K562 (cell line): ENCODE data around the gene SLC25A1. TPM values are rescaled to one million over a fixed set of nuclear protein-coding genes. Genes with fewer than 3 reads are reported as not detected.

ENCODE experiments used
- BDP1 ChIP-seq: IDR thresholded peaks from 3 replicates; pipeline ENCODE4 v1.6.1; 2011; ENCODE audit not compliant: insufficient read length, insufficient read depth
- BRCA1 ChIP-seq, 2 experiments: fragments of 450-650 bp in 1 of 2; sonication (generic) in 1 of 2; formaldehyde crosslinking in 1 of 2; IDR thresholded peaks; 2 replicates each; pipeline versions ENCODE4 v1.5.0 to v1.6.1; 2017 to 2020; ENCODE audit warnings: mild to moderate bottlenecking in 1 of 2, missing genetic modification reagents in 1 of 2
- KLF6 ChIP-seq: fragments of 250-450 bp; sonication (Bioruptor Pico); IDR thresholded peaks from 2 replicates; pipeline ENCODE4 v1.4.0; 2020; ENCODE audit warnings: mild to moderate bottlenecking, moderate library complexity, borderline replicate concordance
- MBD2 ChIP-seq: sonication (generic); IDR thresholded peaks from 2 replicates; pipeline ENCODE4 v1.6.1; 2016; ENCODE audit warnings: low read depth, borderline replicate concordance
- MTA2 ChIP-seq: fragments of 450-650 bp; IDR thresholded peaks from 2 replicates; pipeline ENCODE4 v1.6.1; 2016; ENCODE audit warnings: low read depth
- MXI1 ChIP-seq: IDR thresholded peaks from 2 replicates; pipeline ENCODE4 v1.6.1; 2011; ENCODE audit warnings: low read depth, mild to moderate bottlenecking, improper control_type of control experiment, low read length
- MYC ChIP-seq, 2 experiments: fragments of 250-450 bp in 1 of 2; sonication (Bioruptor Pico) in 1 of 2; IDR thresholded peaks; 2 replicates each; pipeline versions ENCODE4 v1.5.1 to v1.6.1; 2012 to 2021; ENCODE audit warnings: low read depth in 2 of 2, borderline replicate concordance in 1 of 2, improper control_type of control experiment in 1 of 2, low read length in 1 of 2, mild to moderate bottlenecking in 1 of 2, moderate library complexity in 1 of 2
- NFIX ChIP-seq: fragments of 250-450 bp; sonication (Bioruptor Pico); IDR thresholded peaks from 2 replicates; pipeline ENCODE4 v1.4.0; 2020; ENCODE audit warnings: low read depth, mild to moderate bottlenecking, moderate library complexity
- NFYB ChIP-seq: IDR thresholded peaks from 2 replicates; pipeline ENCODE4 v1.6.1; 2011; ENCODE audit warnings: mild to moderate bottlenecking, moderate library complexity; ENCODE audit not compliant: insufficient read length; ENCODE audit errors: extremely low read depth
- NR2F6 ChIP-seq: fragments of 450-650 bp; formaldehyde crosslinking; IDR thresholded peaks from 2 replicates; pipeline ENCODE4 v1.4.0; 2020; ENCODE audit warnings: mild to moderate bottlenecking
- PRMT5 ChIP-seq: sonication (generic); formaldehyde crosslinking; IDR thresholded peaks from 2 replicates; pipeline ENCODE4 v1.5.0; 2020; ENCODE audit warnings: missing genetic modification reagents
- RAD51 ChIP-seq: fragments of 450-650 bp; IDR thresholded peaks from 2 replicates; pipeline ENCODE4 v1.7.1; 2016; ENCODE audit warnings: low read depth, mild to moderate bottlenecking, borderline replicate concordance
- RBFOX2 ChIP-seq: fragments of 200-400 bp; formaldehyde crosslinking; IDR thresholded peaks from 2 replicates; pipeline ENCODE4 v1.6.1; 2017; ENCODE audit warnings: low read depth, mild to moderate bottlenecking, low read length, moderate library complexity
- SMAD1 ChIP-seq: fragments of 150-350 bp; IDR thresholded peaks from 2 replicates; pipeline ENCODE4 v1.6.1; 2014; ENCODE audit warnings: low read length, low read depth; ENCODE audit not compliant: partially characterized antibody
- SMARCE1 ChIP-seq: fragments of 450-650 bp; IDR thresholded peaks from 2 replicates; pipeline ENCODE4 v1.7.1; 2016; ENCODE audit warnings: mild to moderate bottlenecking
- SREBF2 ChIP-seq: sonication (generic); formaldehyde crosslinking; IDR thresholded peaks from 2 replicates; pipeline ENCODE4 v1.4.0; 2020; ENCODE audit warnings: mild to moderate bottlenecking, missing genetic modification reagents
- WHSC1 ChIP-seq: IDR thresholded peaks from one replicate; pipeline ENCODE4 v1.6.1; 2012; ENCODE audit warnings: low read length, control low read depth, inconsistent platforms
- ZFP1 ChIP-seq: fragments of 450-650 bp; formaldehyde crosslinking; IDR thresholded peaks from 2 replicates; pipeline ENCODE4 v1.4.0; 2020; ENCODE audit warnings: mild to moderate bottlenecking, mixed read lengths
- ZFP36 ChIP-seq: fragments of 150-350 bp; IDR thresholded peaks from 2 replicates; pipeline ENCODE4 v1.6.1; 2018; ENCODE audit warnings: low read length, low read depth; ENCODE audit not compliant: partially characterized antibody
- ZNF23 ChIP-seq: fragments of 250-450 bp; sonication (Bioruptor Pico); IDR thresholded peaks from 2 replicates; pipeline ENCODE4 v1.4.0; 2020; ENCODE audit warnings: mild to moderate bottlenecking
- ZNF253 ChIP-seq: fragments of 250-450 bp; sonication (Bioruptor Pico); conservative IDR thresholded peaks from 2 replicates; pipeline ENCODE4 v1.6.1; 2021; ENCODE audit warnings: mild to moderate bottlenecking
- ZNF324 ChIP-seq: fragments of 250-450 bp; sonication (Bioruptor Pico); IDR thresholded peaks from 2 replicates; pipeline ENCODE4 v1.4.0; 2020; ENCODE audit warnings: mild to moderate bottlenecking
- ZNF354B ChIP-seq: fragments of 250-450 bp; sonication (Bioruptor Pico); IDR thresholded peaks from 2 replicates; pipeline ENCODE4 v1.4.0; 2020
- polyA plus RNA-seq, 8 experiments: library from polyadenylated mRNA; depleted of rRNA in 4 of 8; stranded (reverse) in 5 of 8; unstranded in 3 of 8; fragments of >200 nt; fragmentation: Nextera tagmentation in 2 of 8; fragmentation: Illumina TruSeq in 1 of 8; extraction: Ambion mirVana in 2 of 8; extraction: Trizol in 1 of 8; gene quantifications; 2 replicates each; pipeline versions ENCODE4 v1.2.1 to v1.2.3, GENCODE V29; 2011 to 2014; ENCODE audit warnings: inconsistent platforms in 1 of 8, missing spikeins in 1 of 8
- total RNA-seq, 7 experiments: library from RNA; depleted of rRNA in 6 of 7; stranded (reverse); fragments of >200 nt in 6 of 7; fragmentation: Illumina TruSeq in 2 of 7; extraction: Trizol in 2 of 7; gene quantifications; 2 replicates each; pipeline versions ENCODE4 v1.2.1 to v1.2.3, GENCODE V29; 2011 to 2021; ENCODE audit warnings: low replicate concordance in 1 of 7
- TF ChIP-seq, protein P1 (sequence below): fragments of 250-450 bp; sonication (Bioruptor Pico); IDR thresholded peaks from 2 replicates; pipeline ENCODE4 v1.8.0; 2021; ENCODE audit warnings: moderate library complexity, mild to moderate bottlenecking, inconsistent platforms
- TF ChIP-seq, protein P2 (sequence below): sonication (generic); formaldehyde crosslinking; IDR thresholded peaks from 2 replicates; pipeline ENCODE4 v1.9.0; 2022; ENCODE audit warnings: mild to moderate bottlenecking, missing genetic modification reagents
- TF ChIP-seq, protein P3 (sequence below): fragments of 250-450 bp; sonication (Bioruptor Pico); IDR thresholded peaks from 2 replicates; pipeline ENCODE4 v1.8.0; 2022; ENCODE audit warnings: inconsistent platforms, mild to moderate bottlenecking, moderate library complexity, borderline replicate concordance

Gene SLC25A1
- total and polyA plus RNA-seq, 9 of the 15 experiments (the other 6 are each of a cell fraction or from before 2014, with no cell fraction given) = 11.0 to 408 (median 110) TPM

DNA sequence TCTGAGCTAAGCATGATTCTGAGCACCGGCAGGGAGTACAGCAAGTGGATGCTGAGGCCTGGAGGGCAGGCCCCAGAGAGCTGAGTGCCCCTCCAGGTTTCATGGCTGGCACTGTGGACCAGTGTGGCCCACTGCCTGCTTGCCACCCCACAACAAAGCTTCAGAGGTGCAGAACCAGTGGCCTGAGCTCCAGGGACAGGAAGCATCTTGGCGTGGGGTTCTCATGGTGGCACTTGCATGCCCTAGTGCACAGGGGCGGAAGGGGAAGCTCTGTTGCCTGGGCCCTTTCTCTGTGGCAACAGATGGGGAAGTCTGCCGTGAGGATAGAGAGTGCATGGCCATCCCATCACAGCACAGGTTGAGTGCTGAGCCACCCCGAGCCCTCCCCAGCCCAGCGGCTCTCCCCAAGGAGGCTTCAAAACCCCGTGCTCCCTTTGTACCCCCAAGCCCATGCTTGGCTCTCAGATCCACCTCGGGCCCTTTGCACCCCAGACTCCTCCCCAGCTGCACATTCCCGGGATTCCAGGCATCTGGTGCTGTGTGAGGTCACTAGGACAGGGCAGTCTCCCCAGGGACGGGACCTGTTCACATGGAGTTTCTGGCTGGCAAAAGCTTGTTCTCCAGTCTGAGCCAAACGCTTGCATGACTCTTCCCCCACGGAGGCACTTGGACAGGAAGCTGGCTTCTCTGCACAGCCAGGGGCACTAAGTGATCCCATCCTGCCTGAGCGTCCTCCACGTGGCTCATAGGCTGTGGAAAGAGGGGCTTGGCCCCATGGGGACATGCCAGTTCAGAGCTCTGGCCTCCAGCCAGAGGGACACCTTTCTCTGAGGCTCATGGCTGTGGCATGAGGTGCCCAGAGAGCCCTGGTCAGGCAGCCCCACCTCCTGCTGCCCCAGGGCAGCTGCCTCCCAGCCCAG lies 4.2 kb downstream of the SLC25A1 start (continued):
- no peak for TF ChIP-seq RAD51
- TF ChIP-seq NFIX (CRISPR knock-in tag) = no peak
- no peak for TF ChIP-seq PRMT5 (CRISPR knock-in tag)
- TF ChIP-seq BDP1 = no peak
- no peak for TF ChIP-seq BRCA1 (IDR thresholded peaks at IDR 0.05)
- no peak for TF ChIP-seq BRCA1 (CRISPR knock-in tag; IDR thresholded peaks at IDR 0.05)
- no peak for TF ChIP-seq WHSC1
- TF ChIP-seq SMARCE1 = no peak
- TF ChIP-seq MXI1 = no peak
- TF ChIP-seq ZFP1 (CRISPR knock-in tag) = 0 out of 2 replicates have a peak, but pooled peaks have one; percentile 16
- no peak for TF ChIP-seq ZNF354B
- TF ChIP-seq ZNF23 (CRISPR knock-in tag) = no peak
- peak; percentile 78; the same call in 1 of the 2 replicates for TF ChIP-seq NR2F6
- TF ChIP-seq MBD2 = no peak
- 0 out of 2 replicates have a peak, but pooled peaks have one; percentile 8 for TF ChIP-seq KLF6 (CRISPR knock-in tag)
- TF ChIP-seq, protein P1, sequence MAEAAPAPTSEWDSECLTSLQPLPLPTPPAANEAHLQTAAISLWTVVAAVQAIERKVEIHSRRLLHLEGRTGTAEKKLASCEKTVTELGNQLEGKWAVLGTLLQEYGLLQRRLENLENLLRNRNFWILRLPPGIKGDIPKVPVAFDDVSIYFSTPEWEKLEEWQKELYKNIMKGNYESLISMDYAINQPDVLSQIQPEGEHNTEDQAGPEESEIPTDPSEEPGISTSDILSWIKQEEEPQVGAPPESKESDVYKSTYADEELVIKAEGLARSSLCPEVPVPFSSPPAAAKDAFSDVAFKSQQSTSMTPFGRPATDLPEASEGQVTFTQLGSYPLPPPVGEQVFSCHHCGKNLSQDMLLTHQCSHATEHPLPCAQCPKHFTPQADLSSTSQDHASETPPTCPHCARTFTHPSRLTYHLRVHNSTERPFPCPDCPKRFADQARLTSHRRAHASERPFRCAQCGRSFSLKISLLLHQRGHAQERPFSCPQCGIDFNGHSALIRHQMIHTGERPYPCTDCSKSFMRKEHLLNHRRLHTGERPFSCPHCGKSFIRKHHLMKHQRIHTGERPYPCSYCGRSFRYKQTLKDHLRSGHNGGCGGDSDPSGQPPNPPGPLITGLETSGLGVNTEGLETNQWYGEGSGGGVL (CRISPR knock-in tag) = no peak
- no peak for TF ChIP-seq MTA2
- TF ChIP-seq, protein P2, sequence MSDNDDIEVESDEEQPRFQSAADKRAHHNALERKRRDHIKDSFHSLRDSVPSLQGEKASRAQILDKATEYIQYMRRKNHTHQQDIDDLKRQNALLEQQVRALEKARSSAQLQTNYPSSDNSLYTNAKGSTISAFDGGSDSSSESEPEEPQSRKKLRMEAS (CRISPR knock-in tag) = no peak
- TF ChIP-seq SREBF2 (CRISPR knock-in tag) = no peak
- peak; percentile 50; the same call in 1 of the 2 replicates for TF ChIP-seq ZNF324
- peak; percentile 88; the same call in 1 of the 2 replicates for TF ChIP-seq ZNF253 (CRISPR knock-in tag)
- no peak for TF ChIP-seq NFYB
- no peak for TF ChIP-seq RBFOX2
- no peak for TF ChIP-seq SMAD1
- no peak for TF ChIP-seq ZFP36
- TF ChIP-seq, protein P3, sequence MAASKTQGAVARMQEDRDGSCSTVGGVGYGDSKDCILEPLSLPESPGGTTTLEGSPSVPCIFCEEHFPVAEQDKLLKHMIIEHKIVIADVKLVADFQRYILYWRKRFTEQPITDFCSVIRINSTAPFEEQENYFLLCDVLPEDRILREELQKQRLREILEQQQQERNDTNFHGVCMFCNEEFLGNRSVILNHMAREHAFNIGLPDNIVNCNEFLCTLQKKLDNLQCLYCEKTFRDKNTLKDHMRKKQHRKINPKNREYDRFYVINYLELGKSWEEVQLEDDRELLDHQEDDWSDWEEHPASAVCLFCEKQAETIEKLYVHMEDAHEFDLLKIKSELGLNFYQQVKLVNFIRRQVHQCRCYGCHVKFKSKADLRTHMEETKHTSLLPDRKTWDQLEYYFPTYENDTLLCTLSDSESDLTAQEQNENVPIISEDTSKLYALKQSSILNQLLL (CRISPR knock-in tag) = 0 out of 2 replicates have a peak, but pooled peaks have one; percentile 11
- TF ChIP-seq MYC (IDR thresholded peaks at IDR 0.05; ENCODE audit: low read depth, low read length) = 0 out of 2 replicates have a peak, but pooled peaks have one; percentile 8
- peak; percentile 36; the same call in 1 of the 2 replicates for TF ChIP-seq MYC (CRISPR knock-in tag; IDR thresholded peaks at IDR 0.05; ENCODE audit: borderline replicate concordance, low read depth)
